IMR-90 (cell line): ENCODE results near the gene ALCAM.

ENCODE experiments used
- CEBPB ChIP-seq: IDR thresholded peaks from 2 replicates; pipeline ENCODE4 v1.6.1; 2012; ENCODE audit warnings: low read depth, low read length, improper control_type of control experiment
- CHD1 ChIP-seq: IDR thresholded peaks from 2 replicates; pipeline ENCODE4 v1.6.1; 2012; ENCODE audit warnings: low read depth, low read length, improper control_type of control experiment
- CTCF ChIP-seq: conservative IDR thresholded peaks from 2 replicates; pipeline ENCODE4 v1.5.1; 2012; ENCODE audit warnings: mild to moderate bottlenecking, low read depth, low read length, improper control_type of control experiment
- ELK1 ChIP-seq: fragments of 150-350 bp; IDR thresholded peaks from 2 replicates; pipeline ENCODE4 v1.6.1; 2016; ENCODE audit warnings: low read depth, mild to moderate bottlenecking, low read length, moderate library complexity, borderline replicate concordance
- MAFK ChIP-seq: IDR thresholded peaks from 2 replicates; pipeline ENCODE4 v1.6.1; 2012; ENCODE audit warnings: low read depth, low read length, improper control_type of control experiment
- MXI1 ChIP-seq: IDR thresholded peaks from 2 replicates; pipeline ENCODE4 v1.6.1; 2012; ENCODE audit warnings: low read depth, mild to moderate bottlenecking, low read length, moderate library complexity, borderline replicate concordance
- NFE2L2 ChIP-seq: fragments of 150-350 bp; IDR thresholded peaks from 2 replicates; pipeline ENCODE4 v1.6.1; 2016; ENCODE audit warnings: low read depth, mild to moderate bottlenecking, low read length
- POLR2A ChIP-seq: IDR thresholded peaks from 2 replicates; pipeline ENCODE4 v1.6.1; 2012; ENCODE audit warnings: mild to moderate bottlenecking, low read depth, low read length
- RAD21 ChIP-seq: IDR thresholded peaks from 2 replicates; pipeline ENCODE4 v1.6.1; 2012; ENCODE audit warnings: low read length, improper control_type of control experiment
- RFX5 ChIP-seq: IDR thresholded peaks from 2 replicates; pipeline ENCODE4 v1.8.0; 2012; ENCODE audit warnings: low read depth, mild to moderate bottlenecking, low read length, moderate library complexity
- SMC3 ChIP-seq: fragments of 150-350 bp; IDR thresholded peaks from 2 replicates; pipeline ENCODE4 v1.6.1; 2016; ENCODE audit warnings: low read depth, mild to moderate bottlenecking, antibody characterized with exemption, low read length, moderate library complexity
- USF2 ChIP-seq: fragments of 150-350 bp; IDR thresholded peaks from 2 replicates; pipeline ENCODE4 v1.6.1; 2017; ENCODE audit warnings: mild to moderate bottlenecking, antibody characterized with exemption, low read length, low read depth

GRCh38 chr3:105431200-105431599, 64.5 kb downstream of the ALCAM start:
- TF ChIP-seq CEBPB (no peak), CTCF (no peak), USF2 (no peak), POLR2A (no peak), ELK1 (no peak), RAD21 (no peak), NFE2L2 (no peak), SMC3 (no peak), MXI1 (no peak), MAFK (no peak), CHD1 (no peak), RFX5 (no peak)
